GM21529 (cell line): ENCODE results near the gene KRT6B.
"Not testable (repeated sequence)": the region's sequence is repeated elsewhere in the genome, so short reads cannot be mapped to it uniquely, and the experiment has no call there.

Source experiments
- ATAC-seq: cut with Tn5 transposase; IDR thresholded peaks from one replicate; pipeline ENCODE4 v1.9.1; 2021; ENCODE audit not compliant: unreplicated experiment

Gene KRT6B

DNA sequence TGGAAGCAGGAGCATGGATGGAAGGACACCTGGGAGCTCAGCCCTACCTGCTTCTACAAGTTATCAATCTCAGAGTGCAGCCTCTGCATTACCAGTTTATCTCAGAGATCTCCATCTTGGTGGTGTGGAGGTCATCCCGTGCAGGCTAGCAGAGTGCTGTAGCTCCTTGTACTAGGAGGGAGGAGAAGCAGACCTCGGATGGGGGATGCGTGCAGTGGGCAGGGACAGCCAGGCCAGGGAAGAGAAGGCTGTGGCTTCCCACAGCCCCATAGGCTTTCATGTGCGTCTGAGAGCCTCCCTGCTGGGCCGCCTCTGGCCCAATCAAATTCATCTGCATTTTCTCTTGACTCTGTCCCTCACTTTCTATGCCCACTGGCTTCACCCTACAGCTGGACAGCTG is 37.0 kb downstream of the KRT6B start:
- no peak for ATAC-seq

DNA sequence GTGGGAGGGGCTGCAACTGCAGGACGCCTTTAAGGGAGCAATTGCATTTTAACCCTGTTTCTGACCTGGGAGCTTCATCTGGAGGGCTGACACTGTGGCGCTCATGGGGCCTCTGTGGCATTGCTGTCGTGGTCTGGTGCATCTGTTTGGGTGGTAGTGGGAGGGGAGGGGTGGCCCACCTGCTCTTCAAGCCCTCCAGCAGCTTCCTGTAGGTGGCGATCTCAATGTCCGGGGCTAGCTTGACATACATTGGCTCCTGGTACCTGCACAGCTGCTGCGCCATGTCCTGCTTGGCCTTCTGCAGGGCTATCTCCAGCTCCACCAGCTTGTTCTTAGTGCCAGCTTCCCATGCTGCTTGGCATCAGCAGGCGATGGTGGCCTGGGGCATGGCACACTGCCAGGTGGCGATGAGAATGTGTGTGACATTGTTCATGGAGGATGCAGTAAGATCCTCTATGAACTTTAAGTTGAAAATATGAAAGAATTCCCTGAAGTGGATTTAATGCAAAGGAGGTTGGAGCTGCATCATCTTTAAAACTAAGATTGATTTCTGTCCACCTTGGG is 38.1 kb downstream of the KRT6B start:
- no peak for ATAC-seq

DNA sequence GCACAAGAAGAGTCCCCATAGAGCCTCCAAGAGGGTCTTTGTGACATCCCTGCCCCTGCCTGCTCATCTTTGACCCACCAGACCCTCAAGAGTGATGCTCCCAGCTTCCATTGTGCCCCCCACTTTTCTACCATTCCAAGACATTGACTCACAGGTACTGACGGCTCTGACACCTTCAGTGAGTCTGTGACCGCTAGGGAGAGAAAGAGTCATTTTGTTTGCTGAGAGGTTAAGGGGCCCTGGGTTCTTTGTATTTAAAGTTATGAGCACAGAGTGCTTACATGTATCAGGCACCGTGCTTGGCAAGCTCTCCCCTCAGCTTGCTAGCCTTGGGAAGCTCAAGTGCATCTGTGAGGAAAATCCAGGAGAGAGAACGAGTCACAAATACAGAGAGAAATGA is 38.7 kb downstream of the KRT6B start:
- no peak for ATAC-seq

DNA sequence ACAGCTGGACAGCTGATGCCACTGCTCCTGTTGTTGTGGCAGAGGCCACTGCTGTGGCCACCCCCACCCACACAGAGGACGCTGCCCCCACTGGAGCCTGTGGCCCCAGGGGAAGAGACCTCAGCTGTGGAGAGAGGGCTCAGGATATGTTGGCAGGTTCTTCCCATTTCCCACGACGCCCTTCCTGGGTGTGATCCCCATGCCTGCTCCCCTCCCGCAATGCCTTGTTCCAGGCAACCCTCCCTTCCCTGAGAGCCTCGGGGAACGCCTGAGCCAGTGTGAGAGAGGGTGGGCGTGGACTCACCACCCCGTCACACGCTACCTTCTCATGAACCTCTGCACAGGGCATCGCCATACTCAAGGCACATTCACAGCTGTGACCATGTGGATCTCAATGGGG is 40.1 kb downstream of the KRT6B start:
- ATAC-seq, result no peak

DNA sequence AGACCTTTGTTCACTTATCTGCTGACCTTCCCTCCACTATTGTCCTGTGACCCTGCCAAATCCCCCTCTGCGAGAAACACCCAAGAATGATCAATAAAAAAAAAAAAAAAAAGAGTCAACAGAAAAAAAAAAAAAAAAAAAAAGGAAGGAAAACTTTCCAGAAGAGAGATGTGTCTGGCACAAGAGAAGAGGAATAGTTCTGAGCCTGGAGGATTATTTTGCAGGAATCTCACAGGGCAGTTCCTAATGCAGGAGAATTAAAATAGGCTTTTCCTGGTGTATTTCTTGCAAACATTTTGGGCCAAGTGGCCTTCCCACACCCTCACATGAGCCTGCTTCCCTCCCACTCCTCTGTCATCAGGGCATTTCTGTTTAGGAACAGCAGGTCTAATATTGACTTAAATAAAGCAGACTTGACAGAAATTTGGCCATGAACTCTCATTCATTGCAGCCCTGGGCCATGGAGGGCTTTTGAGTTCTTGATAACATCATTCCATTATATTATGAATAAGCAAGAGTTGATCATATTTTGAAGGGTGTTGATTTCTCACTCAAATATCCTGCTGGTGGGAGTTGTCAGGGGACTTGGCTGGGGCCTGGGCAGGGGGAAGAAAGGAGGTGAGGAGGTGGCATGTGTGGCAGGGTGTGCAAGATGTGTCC is 41.2 kb downstream of the KRT6B start:
- ATAC-seq, result not testable (repeated sequence)

DNA sequence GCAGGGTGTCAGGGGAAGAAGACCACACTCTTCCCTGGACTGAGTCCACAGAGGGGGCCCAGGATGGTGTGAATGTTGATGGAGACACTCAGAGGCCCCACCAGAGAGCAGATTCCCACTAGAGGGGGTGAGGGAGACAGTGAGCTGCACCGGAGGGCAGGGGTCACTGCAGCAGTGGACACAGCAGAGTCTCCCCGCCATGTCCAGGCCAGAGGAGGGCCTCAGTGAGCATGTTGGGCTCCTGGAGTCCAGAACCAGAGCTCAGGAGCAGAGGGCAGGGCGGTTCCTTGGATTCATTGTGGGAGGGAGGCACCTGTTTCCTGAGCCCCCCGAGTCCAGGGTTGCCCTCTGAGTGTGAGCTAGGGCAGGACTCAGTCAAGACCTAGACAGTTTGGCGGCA is 44.0 kb downstream of the KRT6B start:
- no peak for ATAC-seq

DNA sequence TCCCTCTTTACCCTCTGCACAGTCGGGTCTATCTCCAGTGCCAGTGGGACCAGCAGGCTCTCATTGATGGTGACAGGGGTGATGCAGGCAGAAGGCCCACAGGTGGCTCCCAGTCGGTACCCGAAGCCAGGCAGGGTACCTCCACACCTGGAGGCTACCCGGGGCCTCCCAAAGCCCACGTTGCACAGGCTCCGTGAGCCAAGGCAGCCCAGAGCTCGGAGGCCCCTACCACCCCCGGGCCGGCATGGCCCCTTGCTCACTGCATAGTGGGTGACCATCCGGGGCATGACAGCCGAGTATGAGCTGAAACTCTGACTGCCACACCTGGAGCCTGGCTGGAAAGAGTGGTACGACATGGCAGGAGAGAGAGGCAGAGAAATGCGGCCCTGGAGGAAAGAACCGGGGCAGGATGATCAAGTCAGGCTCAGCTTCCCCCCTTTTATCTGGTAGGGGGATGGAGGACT is 46.0 kb downstream of the KRT6B start, which contains the start of gene KRT82:
TSS of gene KRT82 (minus strand) at position 414 of the 464 bp plus-strand sequence. CDS start at position 356, 58 bp downstream.
- no peak for ATAC-seq

DNA sequence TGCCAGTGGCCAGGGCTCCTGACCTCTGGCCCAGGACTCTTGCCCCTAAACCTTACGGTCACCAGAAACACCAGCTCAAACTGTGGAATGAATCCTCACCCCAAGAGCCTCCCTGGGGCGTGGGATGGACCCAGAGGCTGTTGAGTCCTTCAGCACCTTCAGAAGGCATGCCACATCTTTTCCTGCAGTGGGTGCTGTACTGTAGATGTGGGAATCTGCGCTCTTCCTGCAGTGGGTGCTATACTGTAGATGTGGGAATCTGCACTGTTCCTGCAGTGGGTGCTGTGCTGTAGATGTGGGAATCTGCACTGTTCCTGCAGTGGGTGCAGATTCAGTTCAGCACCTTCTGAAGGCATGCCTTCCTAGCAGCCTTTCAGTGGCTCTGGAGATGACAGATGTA is 47.0 kb downstream of the KRT6B start:
- ATAC-seq, result no peak

DNA sequence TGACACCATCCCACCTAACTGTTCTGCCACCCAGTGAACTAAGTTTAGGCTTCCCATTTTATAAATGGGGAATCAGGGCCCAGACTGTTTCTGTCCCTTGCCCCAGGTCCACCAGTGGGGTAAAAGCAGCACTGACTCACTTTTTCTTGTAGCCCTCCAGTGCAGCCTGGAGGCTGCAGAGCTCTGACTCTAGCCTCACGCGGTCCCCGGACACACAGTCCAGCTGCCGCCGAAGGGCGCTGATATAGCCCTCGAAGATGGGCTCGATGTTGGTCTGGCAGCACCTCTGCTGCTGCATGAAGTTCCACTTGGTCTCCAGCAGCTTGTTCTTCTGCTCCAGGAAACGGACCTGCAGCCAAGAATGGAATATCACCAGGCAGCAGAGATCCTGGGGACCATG is 48.4 kb downstream of the KRT6B start:
- no peak for ATAC-seq

DNA sequence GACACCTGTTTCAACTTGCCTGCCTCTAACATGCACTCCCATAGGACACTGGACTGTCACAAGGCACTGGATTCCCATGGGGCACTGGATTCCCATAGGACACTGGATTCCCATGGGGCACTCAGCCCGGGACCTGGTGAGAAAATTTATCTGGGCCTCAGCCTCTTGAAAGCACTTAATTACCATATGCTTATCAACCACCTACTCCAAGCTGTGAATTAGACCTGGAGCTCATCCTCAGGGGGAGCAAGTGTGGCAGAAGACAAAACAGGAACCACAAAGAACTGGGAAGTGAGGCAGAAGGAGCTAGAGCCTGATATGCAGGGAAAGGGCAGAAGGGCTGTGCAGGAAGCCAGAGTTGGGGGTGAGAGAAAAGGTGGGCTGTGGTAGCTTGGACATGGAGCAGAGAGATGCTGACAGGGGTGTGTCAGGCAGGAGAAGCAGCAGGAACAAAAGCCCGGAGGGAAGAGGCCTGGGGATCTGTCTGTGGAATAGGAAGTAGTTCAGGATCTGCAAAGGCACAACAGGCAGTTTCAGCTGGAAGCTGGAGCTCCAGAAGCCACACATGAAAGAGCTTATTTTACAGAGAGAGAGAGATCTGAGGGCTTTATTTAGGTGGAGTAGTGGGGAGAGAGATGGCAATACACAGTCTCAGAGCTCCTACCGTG is 48.9 kb downstream of the KRT6B start:
- ATAC-seq, result no peak

DNA sequence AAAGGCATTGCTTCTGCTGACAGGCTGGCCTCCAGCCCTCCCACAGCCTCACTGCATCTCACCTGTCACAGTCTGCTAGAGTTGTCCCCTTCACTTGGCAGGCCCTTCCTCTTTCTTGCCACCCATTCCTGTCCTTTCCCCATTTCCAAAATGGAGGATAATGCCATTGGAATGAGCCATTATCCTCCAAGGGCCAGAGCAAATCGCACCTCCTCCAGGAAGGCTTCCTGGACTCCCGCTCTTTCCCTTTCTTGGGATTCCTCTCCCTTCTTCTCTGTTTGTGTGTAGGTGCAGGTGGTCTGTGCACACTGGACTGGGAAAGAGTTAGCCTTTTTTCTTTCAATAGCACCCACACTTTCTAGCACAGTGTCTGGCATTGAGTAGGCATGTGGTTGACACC is 49.6 kb downstream of the KRT6B start:
- ATAC-seq, result no peak

DNA sequence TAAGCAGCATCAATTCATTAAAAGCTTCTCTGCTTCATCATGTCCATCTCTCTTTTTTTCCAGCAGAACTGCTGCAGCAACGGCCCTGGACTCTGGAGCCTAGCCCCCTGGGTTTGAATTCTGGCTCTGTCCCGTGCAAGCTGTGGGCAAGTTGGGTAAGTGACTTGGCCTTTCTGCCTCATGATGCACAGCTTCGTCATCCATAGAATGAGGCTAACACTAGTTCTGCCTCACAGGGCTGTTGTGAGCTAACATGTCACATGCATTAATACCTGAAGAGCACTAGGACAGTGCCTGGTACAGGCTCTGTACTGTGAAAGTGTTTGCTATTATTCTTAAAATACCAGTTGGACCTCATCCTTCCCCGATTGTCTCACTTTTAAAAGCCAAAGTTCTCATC is 50.0 kb downstream of the KRT6B start:
- ATAC-seq, result no peak

DNA sequence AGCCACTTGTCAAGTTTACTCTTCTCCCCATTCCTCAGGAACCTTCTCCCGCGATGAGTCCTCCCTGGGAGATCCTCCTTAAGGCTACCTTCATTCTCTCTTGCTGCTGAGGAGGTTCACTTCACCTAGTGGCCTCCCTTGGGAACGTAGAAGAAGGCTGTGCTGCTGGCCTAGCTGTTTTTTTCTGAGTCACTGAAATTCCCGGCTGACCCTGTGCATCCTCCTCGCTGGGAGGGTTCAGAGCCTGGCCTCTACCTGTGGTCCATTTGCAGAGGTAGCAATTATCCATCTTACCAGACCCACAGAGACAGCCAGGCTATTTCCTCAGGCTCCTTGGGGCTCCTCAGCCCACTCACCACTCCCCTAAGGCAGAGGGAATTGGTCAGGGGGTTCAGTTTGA is 50.4 kb downstream of the KRT6B start:
- ATAC-seq, result no peak

DNA sequence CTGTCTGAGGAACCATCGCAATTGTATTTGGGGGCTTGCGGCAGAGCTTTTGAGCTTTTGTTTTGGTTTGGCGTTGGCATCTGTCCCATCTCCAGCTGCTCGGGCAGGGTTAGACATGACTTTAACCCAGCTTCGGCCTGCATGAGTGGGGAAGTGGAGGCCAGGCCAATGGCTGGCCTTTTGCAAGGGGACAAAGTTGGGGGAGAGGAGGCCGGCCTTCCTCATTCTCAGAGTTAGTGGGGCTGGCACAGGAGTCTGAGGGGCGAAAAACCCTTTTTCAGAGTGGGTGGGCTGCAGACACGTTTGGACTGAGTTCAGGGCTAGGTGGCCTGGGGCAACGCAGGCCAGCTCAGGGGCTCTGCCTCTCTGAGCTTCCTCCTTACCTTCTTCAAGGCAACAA is 51.0 kb downstream of the KRT6B start:
- no peak for ATAC-seq

DNA sequence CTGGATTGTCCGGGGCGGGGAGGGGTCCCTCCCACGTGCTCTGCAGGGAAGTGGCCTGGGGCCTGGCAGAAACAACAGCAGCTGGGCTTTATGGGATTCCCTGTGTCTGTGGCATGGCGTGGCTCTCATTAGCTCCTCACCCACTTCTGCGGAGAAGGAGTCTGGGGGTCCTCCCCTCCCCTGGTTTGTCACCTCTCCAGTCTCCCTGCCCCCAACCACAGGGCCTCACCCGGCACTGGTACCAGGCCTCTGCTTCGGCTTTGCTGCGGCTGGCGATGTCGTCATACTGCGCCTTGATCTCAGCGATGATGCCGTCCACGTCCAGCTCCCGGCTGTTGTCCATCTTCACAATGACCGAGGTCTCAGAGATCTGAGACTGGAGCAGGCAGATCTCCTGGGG is 52.2 kb downstream of the KRT6B start:
- no peak for ATAC-seq

DNA sequence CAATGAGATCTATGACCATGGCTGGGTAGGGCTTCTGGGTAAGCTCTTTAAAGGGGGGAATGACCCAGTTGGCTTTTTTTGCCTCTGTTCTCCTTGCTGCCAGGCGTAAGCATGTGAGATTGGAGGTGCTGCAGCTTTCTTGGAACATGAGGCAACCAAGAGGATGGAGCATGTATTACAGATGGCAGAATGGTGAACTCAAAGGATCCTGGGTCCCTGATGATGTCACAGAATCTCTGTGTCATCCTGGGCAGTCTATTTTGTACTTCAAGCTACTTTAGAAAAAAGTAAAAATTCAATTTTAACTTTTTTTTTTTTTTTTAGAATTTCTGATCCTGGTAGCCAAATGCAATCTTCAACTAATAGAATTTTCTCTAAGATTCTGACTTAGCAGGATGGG is 53.8 kb downstream of the KRT6B start:
- no peak for ATAC-seq

DNA sequence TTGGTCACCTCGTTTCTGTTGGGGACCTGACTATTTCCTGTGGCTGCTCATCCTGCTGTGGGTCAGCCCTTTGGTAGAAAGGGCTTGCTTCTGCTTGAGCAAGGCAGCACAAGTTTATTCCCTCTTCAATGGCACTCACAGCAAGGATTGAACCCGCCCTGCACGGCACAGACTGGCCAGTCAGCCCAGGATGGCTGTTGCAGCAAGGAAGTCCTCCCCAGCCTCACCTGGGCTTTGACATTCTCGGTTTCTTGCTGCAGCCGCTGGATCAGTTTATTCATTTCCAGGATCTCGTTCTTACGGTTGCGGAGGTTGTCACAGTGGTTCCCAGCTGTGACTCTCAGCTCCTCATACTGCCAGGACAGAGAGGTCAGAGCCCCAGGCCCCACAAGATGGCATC is 55.3 kb downstream of the KRT6B start:
- no peak for ATAC-seq
